HepG2 (cell line): ENCODE measurements around the gene SLC23A3. TPM values are rescaled to one million over a fixed set of nuclear protein-coding genes. Genes with fewer than 3 reads are reported as not detected.

Source experiments
- ASH2L ChIP-seq: fragments of 300-600, 200-600 bp; sonication (generic); IDR thresholded peaks from 2 replicates; pipeline ENCODE4 v1.7.0; 2017; ENCODE audit warnings: low read depth, mild to moderate bottlenecking, moderate library complexity, mixed read lengths, low read length; ENCODE audit not compliant: insufficient read length
- DR1 ChIP-seq: sonication (generic); formaldehyde crosslinking; IDR thresholded peaks from 2 replicates; pipeline ENCODE4 v1.8.0; 2021; ENCODE audit warnings: mild to moderate bottlenecking, missing genetic modification reagents, inconsistent platforms
- EHMT2 ChIP-seq: fragments of 200-600 bp; sonication (generic); IDR thresholded peaks from 2 replicates; pipeline ENCODE4 v1.7.0; 2017; ENCODE audit warnings: antibody characterized with exemption, low read depth, low read length, borderline replicate concordance
- ELF3 ChIP-seq: IDR thresholded peaks from 2 replicates; pipeline ENCODE4 v1.6.1; 2016; ENCODE audit warnings: missing genetic modification reagents, missing compliant biosample characterization
- FOXA3 ChIP-seq: IDR thresholded peaks from 2 replicates; pipeline ENCODE4 v1.6.1; 2016; ENCODE audit warnings: missing genetic modification reagents, missing compliant biosample characterization
- FOXO1 ChIP-seq: sonication (generic); formaldehyde crosslinking; IDR thresholded peaks from 2 replicates; pipeline ENCODE4 v1.4.0; 2020; ENCODE audit warnings: missing genetic modification reagents
- HNRNPH1 ChIP-seq: fragments of 200-400 bp; formaldehyde crosslinking; optimal IDR thresholded peaks from 2 replicates; pipeline ENCODE3; 2017; ENCODE audit warnings: mild to moderate bottlenecking, low read depth, low read length
- KLF16 ChIP-seq, 2 experiments: sonication (generic) in 1 of 2; formaldehyde crosslinking in 1 of 2; IDR thresholded peaks; 2 replicates each; pipeline versions ENCODE4 v1.6.1 to v1.8.0; 2016 to 2023; ENCODE audit warnings: missing genetic modification reagents in 2 of 2, missing compliant biosample characterization in 1 of 2
- NCOR1 ChIP-seq: fragments of 200-600 bp; sonication (generic); IDR thresholded peaks from 2 replicates; pipeline ENCODE4 v1.7.0; 2017; ENCODE audit warnings: antibody characterized with exemption, low read length, borderline replicate concordance
- NONO ChIP-seq, 2 experiments: fragments of 450-650 bp in 1 of 2; sonication (generic) in 1 of 2; formaldehyde crosslinking in 1 of 2; IDR thresholded peaks in 1 of 2; conservative IDR thresholded peaks in 1 of 2; 2 replicates each; pipeline versions ENCODE4 v1.6.1 to v1.8.0; 2017 to 2022; ENCODE audit warnings: mild to moderate bottlenecking in 1 of 2, missing genetic modification reagents in 1 of 2, moderate library complexity in 1 of 2
- REPIN1 ChIP-seq: sonication (generic); formaldehyde crosslinking; IDR thresholded peaks from 2 replicates; pipeline ENCODE4 v1.8.0; 2022; ENCODE audit warnings: missing genetic modification reagents, low read depth, mild to moderate bottlenecking, borderline replicate concordance
- SMAD1 ChIP-seq: sonication (generic); formaldehyde crosslinking; IDR thresholded peaks from 2 replicates; pipeline ENCODE4 v1.4.0; 2020; ENCODE audit warnings: missing genetic modification reagents, low read depth, mild to moderate bottlenecking, borderline replicate concordance
- SNAI1 ChIP-seq: sonication (generic); formaldehyde crosslinking; IDR thresholded peaks from 2 replicates; pipeline ENCODE4 v1.5.0; 2020; ENCODE audit warnings: mild to moderate bottlenecking, missing genetic modification reagents, borderline replicate concordance
- SRY ChIP-seq: sonication (generic); formaldehyde crosslinking; IDR thresholded peaks from 2 replicates; pipeline ENCODE4 v1.8.0; 2022; ENCODE audit warnings: mild to moderate bottlenecking, missing genetic modification reagents
- ZBTB26 ChIP-seq: IDR thresholded peaks from 2 replicates; pipeline ENCODE4 v1.6.1; 2016; ENCODE audit warnings: missing compliant biosample characterization, missing genetic modification reagents, borderline replicate concordance
- ZC3H13 ChIP-seq: sonication (generic); formaldehyde crosslinking; IDR thresholded peaks from 2 replicates; pipeline ENCODE4 v1.8.1; 2023; ENCODE audit warnings: mild to moderate bottlenecking, missing genetic modification reagents, moderate library complexity
- ZNF143 ChIP-seq: sonication (generic); formaldehyde crosslinking; IDR thresholded peaks from 2 replicates; pipeline ENCODE4 v1.4.0; 2020; ENCODE audit warnings: missing genetic modification reagents
- ZNF296 ChIP-seq: sonication (generic); formaldehyde crosslinking; conservative IDR thresholded peaks from 2 replicates; pipeline ENCODE4 v1.5.0; 2020; ENCODE audit warnings: mild to moderate bottlenecking, missing genetic modification reagents
- ZNF746 ChIP-seq: sonication (generic); formaldehyde crosslinking; IDR thresholded peaks from 2 replicates; pipeline ENCODE4 v1.8.0; 2022; ENCODE audit warnings: mild to moderate bottlenecking, missing genetic modification reagents
- polyA plus RNA-seq, 8 experiments: library from polyadenylated mRNA; depleted of rRNA in 3 of 8; stranded (reverse) in 7 of 8; unstranded in 1 of 8; fragments of >200 nt; fragmentation: Illumina TruSeq in 4 of 8; extraction: Trizol in 4 of 8; gene quantifications; 2 replicates each; pipeline versions ENCODE4 v1.2.1 to v1.2.3, GENCODE V29; 2011 to 2016; ENCODE audit warnings: low read depth in 4 of 8, missing spikeins in 1 of 8, mixed read lengths in 1 of 8; ENCODE audit not compliant: insufficient read depth in 1 of 8
- total RNA-seq, 5 experiments: library from RNA; depleted of rRNA; stranded (reverse); fragments of >200 nt; fragmentation: Illumina TruSeq; extraction: Trizol; gene quantifications; 2 replicates each; pipeline ENCODE4 v1.2.3, GENCODE V29; 2016; ENCODE audit warnings: low read depth in 1 of 5
- TF ChIP-seq, protein P1 (sequence below): IDR thresholded peaks from 2 replicates; pipeline ENCODE4 v1.6.1; 2016; ENCODE audit warnings: low read depth, control low read depth
- TF ChIP-seq, protein P2 (sequence below): sonication (generic); formaldehyde crosslinking; IDR thresholded peaks from 2 replicates; pipeline ENCODE4 v1.4.0; 2020; ENCODE audit warnings: mild to moderate bottlenecking, missing genetic modification reagents
- TF ChIP-seq, protein P3 (sequence below): sonication (generic); formaldehyde crosslinking; IDR thresholded peaks from 2 replicates; pipeline ENCODE4 v1.4.0; 2020; ENCODE audit warnings: missing genetic modification reagents

SLC23A3 gene
- total and polyA plus RNA-seq, 2 of the 13 experiments (the other 11 are each of a cell fraction or from before 2014, with no cell fraction given) = 0.38 to 0.78 TPM

- TF ChIP-seq, protein P1, sequence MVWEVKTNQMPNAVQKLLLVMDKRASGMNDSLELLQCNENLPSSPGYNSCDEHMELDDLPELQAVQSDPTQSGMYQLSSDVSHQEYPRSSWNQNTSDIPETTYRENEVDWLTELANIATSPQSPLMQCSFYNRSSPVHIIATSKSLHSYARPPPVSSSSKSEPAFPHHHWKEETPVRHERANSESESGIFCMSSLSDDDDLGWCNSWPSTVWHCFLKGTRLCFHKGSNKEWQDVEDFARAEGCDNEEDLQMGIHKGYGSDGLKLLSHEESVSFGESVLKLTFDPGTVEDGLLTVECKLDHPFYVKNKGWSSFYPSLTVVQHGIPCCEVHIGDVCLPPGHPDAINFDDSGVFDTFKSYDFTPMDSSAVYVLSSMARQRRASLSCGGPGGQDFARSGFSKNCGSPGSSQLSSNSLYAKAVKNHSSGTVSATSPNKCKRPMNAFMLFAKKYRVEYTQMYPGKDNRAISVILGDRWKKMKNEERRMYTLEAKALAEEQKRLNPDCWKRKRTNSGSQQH (CRISPR knock-in tag) = peak; percentile 80; the same call in 1 of the 2 replicates
- TF ChIP-seq EHMT2 (peak; percentile 74; the same call in 1 of the 2 replicates), ZNF296 (CRISPR knock-in tag) (peak; percentile 93), SMAD1 (CRISPR knock-in tag) (peak; percentile 87; the same call in 1 of the 2 replicates), ZNF143 (no peak), FOXA3 (CRISPR knock-in tag) (peak; percentile 86), NCOR1 (peak; percentile 94), HNRNPH1 (peak; percentile 75), ZC3H13 (CRISPR knock-in tag) (peak; percentile 68; the same call in 1 of the 2 replicates), REPIN1 (CRISPR knock-in tag) (0 out of 2 replicates have a peak, but pooled peaks have one; percentile 32), ASH2L (peak; percentile 95), FOXO1 (CRISPR knock-in tag) (peak; percentile 91), NONO (IDR thresholded peaks at IDR 0.05) (no peak), NONO (CRISPR knock-in tag; conservative IDR thresholded peaks at IDR 0.05) (peak; percentile 95), ZBTB26 (CRISPR knock-in tag) (no peak; the same call in 1 of the 2 replicates), DR1 (CRISPR knock-in tag) (no peak), ZNF746 (CRISPR knock-in tag) (peak; percentile 35; the same call in 1 of the 2 replicates), SNAI1 (CRISPR knock-in tag) (0 out of 2 replicates have a peak, but pooled peaks have one; percentile 43), SRY (CRISPR knock-in tag) (no peak), KLF16 (CRISPR knock-in tag; IDR thresholded peaks at IDR 0.05) (peak in 1 of 2 experiments; percentile 76; a peak in 2 of 4 replicates), ELF3 (CRISPR knock-in tag) (peak; percentile 72; the same call in 1 of the 2 replicates)
- TF ChIP-seq, protein P2, sequence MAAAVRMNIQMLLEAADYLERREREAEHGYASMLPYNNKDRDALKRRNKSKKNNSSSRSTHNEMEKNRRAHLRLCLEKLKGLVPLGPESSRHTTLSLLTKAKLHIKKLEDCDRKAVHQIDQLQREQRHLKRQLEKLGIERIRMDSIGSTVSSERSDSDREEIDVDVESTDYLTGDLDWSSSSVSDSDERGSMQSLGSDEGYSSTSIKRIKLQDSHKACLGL (CRISPR knock-in tag) = peak; percentile 10; the same call in 1 of the 2 replicates
- TF ChIP-seq, protein P3, sequence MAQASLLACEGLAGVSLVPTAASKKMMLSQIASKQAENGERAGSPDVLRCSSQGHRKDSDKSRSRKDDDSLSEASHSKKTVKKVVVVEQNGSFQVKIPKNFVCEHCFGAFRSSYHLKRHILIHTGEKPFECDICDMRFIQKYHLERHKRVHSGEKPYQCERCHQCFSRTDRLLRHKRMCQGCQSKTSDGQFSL (CRISPR knock-in tag) = 0 out of 2 replicates have a peak, but pooled peaks have one; percentile 45
Observed at GRCh38 chr2:219207884-219208740, 38.3 kb upstream of the SLC23A3 start (continued).
